Ramos (cell line): ENCODE data around the gene PLLP.

ENCODE experiments used
- in situ Hi-C: fragments of 300-500 bp; cut with MboI; formaldehyde crosslinking; loops from one replicate; pipeline ENCODE4 v1.14.3; 2022; ENCODE audit warnings: low sequenced_read_pairs; ENCODE audit not compliant: unreplicated experiment

Gene PLLP

DNA sequence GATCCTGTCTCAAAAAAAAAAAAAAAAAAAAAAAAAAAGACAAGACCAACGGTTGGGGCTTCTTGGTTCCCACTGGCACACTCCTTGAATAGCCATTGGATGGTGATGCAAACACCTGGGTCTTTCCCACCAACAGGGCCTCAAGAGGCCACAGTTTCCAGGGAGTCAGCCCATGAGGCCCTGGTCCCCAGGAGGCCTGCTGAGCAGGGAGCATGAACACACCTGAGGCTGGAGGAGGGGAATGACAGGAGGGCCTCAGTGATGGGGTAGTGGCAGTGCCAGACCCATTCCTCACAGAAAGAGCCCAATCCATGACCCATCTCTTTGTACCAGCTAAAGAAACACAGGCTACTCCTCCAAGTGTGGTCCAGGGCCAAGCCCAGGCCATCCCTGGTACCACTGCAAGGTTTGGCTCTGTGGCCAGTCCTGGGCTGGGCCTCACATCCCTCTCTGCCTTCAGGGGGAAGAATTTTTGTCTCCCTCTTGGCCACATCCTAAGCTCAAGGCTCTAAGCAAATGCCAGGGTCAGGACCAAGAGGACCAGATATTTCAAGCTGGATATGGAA is 25.5 kb downstream of the PLLP start:
- in situ Hi-C loops: no loop called here

DNA sequence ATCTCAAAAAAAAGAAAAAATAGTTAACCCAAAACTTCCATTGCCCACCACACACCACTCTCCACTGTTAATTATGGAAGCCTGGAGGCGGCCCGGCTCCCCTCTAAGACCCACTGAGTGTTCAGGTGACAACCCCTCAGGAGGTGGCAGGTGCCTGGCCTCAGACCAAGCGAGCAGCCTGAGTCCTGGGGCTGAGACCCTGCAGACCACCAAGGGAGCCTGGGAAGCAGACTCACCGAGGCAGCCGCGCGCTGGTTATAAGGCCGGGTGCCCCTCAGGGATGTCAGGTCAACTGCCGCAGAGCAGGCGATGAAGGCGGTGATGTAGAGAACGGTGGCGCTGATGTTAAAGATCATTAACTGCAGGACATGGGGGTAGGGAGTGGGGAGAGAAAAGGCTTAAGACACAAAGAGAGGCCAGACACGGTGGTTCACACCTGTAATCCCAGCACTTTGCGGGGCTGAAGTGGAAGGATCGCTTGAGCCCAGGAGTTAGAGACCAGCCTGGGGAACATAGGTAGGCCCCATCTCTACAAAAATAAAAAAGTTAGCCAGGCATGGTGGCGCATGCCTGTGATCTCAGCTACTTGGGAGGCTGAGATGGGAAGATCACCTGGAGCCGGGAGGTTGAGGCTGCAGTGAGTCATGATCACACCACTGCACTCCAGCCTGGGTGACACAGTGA is 26.1 kb downstream of the PLLP start:
- in situ Hi-C loops: no loop called here

DNA sequence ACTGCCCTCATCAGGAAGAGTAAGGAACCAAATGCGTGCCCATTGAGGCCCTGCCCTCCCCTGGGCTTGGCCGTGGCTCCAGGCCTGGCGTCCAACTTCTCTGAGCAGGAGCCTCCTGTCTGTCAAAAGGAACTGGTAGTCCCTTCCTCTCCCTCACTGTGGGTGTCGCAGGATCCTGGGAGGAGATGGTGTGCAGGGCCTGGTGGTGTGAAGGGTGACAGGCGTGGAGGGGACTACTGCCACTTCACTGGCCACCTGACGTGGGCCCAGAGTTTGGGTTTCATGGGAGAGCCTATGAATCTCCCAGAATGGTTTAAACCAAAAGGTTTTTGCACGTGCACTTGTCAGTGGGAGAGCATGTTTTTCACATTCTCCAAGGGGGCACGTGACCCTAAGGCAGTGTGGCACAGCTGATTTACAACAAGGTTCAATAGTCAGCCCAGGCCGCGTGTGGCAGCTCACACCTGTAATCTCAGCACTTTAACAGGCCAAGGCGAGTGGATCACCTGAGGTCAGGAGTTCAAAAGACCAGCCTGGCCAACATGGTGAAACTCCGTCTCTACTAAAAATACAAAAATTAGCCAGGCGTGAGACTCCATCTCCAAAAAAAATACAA is 26.9 kb downstream of the PLLP start:
- in situ Hi-C loops: no loop called here

DNA sequence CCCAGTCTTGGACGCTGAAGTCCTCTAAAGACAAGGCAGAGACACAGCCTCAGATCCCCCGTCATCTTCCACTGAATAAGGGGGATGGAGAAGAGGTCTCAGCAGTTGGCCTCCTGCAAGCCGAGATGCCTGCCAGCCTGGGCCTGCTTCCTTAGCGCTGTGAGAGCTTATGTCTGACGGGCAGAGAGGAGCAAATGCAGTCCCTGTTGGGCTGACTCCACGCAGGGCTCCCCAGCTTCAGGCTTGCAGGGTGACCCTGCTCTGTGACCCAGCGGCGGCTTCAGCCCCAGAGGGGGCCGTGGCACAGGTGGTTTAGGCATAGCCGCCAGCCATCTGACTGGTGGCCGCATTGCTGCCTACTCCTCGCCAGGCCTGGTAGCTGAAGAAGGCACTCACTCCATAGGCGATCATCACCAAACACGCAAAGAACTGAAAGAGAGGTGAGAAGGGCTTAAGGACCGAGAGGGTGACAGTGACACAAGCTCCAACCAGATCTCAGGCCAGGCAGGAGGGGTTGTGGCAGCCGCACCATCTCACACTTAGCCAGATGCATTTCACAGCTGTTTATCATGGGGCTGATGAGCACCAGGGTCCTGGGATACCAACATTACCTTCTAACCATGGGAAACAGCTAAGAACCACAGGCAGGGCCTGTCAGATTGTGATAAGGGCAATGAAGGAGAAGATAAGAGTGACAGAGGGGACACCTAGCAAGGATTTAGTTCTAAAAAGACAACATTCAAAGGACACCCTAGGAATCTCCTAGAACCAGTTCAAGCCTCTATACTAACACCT is 27.7 kb downstream of the PLLP start:
- in situ Hi-C loops: no loop called here

DNA sequence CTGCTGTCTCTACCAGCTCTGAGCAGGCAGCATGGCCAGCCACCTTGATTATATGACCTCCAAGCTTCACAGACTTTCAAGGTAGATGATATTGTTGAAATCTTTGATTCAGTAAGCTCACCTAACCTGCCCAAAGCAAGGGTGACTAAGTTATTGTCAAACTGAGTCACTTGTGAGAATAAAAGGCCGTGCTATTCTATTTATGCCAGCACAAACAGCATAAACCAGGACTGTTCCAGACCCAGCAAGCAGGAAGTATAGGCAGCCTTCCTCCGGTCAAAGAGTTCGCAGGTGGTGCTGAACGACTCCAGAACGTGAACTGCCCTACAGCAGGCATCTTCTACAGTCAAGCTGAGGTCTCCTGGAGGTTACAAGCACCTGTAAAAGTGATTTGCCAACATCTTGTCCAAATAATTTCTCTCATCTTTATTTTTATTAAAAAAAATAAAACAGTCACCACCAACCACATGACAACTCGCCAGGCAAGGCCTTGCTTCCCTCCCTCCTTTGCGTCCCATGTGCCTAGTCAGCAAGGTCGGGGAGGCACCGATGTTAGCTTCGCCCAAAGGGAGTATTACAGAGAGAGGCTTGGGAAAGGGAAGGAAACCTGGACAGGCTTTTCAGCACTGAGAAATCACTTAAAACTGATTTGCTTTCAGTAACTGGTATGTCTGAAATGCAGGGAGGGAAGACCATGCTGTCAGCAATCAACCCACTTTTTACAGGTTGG is 28.6 kb downstream of the PLLP start:
- in situ Hi-C loops: no loop called here

DNA sequence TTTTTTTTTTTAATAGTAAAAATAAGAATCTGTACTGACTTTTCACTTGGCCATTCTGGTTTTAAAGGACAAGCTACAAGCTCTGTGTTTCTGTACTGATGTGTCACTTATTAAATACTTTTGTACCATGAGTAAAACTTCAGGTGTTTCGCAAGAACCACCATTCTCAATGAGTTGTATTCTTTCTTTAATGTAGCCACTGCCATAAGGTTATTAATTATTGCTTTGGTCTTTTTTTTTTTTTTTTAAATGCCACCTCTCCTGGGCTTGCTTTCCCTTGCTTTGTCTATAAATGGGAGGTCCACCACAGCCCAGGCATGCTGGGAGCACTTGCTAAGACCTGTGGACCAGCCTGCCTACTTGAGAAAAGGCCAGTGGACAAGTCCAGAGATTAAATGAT is 31.0 kb downstream of the PLLP start:
- in situ Hi-C loops: no loop called here

DNA sequence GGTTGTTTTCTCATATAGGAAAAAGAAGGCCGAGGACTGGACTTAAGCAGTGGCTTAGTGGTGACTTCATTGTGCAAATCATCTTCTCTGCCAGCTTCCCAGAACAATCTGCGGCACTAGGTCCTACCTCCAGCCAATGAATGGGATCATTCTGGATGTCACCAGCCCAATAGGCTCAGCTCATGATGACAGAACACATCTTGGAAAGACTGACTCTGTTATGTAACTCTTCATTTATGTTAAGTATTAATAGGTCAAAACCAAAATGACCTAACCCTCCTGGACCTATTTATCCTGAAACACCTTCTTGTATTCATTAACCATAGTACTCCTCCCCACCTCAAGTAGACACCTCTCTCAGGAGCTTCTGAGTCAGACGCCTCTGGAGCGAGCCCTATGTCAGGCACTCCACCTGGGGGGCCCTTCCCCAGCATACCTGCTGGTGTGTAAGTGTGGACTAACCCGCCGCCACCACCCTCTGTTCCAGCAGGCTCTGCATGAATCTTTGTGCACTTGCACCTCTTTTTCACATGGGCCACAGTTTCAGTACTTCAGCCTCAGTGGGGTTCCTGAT is 32.2 kb downstream of the PLLP start:
- in situ Hi-C loops: no loop called here

DNA sequence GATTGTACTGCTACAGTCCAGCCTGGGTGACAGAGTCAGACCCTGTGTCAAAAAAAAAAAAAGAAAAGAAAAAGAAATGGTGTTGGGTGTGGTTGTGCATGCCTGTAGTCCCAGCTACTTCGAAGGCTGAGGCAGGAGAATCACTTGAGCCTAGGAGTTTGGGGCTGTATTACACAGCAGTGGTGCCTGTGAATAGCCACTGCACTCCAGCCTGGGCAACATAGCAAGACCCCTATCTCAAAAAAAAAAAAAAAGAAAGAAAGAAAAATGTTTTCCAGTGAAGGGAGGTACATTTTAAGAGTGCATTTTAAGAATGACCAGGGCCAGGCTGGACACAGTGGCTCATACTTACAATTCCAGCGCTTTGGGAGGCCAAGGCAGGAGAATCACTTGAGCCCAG is 33.1 kb downstream of the PLLP start:
- in situ Hi-C loops: no loop called here

DNA sequence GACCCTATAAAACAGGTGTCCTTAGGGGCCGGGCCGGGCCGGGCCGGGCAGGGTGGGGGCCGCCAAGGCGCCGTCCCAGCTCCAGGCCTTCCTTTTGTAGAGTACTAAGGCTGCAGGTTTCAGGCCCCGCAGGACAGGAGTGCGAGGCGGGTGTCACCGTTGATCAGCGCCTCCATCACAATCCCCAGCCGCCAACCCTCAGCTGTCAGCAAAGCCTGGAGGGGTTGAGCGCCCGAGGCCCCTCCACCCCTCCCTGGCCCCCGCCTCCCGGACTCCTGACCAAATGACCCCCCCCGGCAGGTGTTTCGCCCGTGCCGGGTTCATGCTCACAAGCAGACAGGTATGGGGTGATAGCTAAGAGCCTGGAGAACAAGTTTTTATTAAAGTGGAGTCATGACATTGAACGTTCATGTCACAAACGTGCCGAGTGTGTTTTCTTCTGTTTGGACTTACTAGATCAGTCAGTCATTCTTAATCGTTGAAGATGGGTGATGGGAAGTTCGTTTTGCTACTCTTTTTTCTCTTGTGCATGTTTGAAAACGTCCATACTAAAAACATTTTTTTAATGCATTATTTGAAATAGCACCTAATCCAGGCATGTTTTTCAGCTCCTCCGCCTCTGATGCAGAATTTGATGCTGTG is 38.9 kb downstream of the PLLP start:
- in situ Hi-C loops: no loop called here

DNA sequence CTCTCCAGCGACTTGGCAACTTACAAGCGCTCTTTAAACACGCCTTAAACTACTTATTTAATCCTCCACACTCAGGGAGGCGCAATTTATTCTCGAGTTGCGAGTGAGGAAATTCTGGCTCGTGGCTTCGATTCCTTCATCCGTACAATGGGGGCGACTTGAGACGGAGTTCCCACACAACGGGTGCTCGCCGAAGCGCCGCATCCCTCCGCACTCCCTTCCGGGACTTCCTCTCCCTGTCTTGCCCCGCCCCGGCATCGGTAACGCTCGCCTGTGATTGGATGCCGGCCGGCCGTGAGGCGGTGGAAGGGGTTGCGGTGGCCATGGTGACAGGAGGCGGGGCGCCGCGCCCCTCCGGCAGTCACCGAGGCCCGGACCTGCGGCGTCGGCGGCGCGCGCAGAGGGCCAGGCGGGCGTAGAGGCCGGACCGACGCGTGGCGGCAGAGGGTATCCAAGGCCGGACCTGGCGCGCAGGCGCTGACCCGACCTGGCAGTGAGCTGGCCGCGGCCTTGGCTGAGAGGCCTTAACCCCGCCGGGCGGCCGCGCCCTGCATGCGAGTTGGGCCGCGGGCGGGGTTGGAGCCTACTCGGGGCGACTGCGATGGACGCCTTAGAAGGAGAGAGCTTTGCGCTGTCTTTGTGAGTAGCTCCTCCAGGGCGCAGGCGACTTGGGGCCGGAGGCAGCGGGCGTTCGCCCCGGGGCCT is 39.6 kb downstream of the PLLP start, which contains the start of gene ARL2BP:
Gene ARL2BP (plus strand): TSS at position 493 of the 705 bp plus-strand sequence. CDS start 109 bp downstream, at position 602.
- in situ Hi-C loops: no loop called here

DNA sequence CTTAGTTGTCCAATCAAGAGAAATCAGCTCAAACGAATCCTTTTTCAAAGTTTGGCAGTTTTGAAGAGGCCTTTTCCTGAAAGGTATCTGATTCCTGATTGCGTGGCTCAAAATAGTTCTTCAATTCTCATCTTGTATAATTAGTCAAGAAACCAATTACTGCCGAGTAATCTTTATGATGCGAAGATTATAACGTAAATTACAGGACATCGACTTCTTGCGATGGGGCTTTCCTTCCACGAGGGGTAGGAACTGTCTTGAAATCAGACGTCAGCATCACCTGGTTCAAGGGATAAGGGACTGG is 40.1 kb downstream of the PLLP start:
- in situ Hi-C loops: no loop called here

DNA sequence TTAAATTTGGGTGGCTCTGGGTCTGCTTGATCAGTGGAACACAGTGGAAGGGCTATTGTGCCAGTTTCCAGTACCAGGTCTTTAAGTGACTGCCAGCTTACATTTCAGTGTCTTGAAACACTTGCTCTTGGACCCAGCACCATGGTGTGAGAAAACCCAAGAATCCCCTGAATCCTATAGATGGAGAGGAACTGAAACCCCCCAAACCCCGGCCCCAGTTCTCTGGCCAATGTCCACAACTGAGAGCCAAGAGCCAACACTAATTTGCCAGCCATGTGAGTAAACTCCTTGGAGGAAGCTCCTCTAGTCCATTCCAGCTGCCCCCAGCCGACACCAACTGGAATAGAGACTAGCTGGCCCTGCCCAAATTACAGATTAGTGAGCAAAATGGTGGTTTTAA is 41.8 kb downstream of the PLLP start:
- in situ Hi-C loops: no loop called here

DNA sequence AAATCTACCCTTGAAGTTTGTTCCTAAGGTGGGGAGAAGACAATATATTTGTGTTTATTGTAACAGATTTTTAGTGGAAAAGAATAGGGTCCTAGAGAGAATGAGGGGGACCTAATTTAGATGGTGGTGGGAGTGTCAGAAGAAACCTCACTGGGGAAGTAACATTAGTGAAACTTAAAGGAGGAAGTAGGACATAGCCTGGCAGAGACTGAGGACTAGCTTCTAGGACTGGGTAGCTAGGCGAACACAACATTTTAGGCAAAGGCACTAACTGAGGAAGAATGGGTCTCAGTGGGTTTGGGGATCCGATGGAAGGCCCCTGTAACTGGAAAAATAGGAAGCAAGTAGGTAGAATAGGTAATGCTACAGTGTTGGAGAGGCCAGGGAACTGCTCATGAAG is 43.6 kb downstream of the PLLP start:
- in situ Hi-C loops: no loop called here

DNA sequence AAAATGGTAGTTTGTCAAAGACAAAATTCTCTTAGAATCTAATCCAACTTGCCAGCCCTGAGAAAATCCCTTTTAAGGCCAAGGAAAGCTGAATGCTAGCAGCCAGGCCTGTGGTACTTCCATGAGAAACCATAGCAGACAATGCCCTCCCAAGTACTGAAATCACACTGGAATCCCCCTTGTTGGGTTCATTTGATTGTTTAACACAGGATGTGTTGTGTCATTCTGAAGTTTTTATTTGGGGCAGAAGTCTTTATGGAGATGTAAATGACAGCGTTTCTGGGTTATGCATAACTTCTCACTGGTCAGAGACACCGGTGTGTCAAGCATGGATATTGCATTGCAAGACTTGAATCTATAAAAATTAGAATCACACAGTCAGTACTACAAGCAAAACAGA is 45.4 kb downstream of the PLLP start:
- in situ Hi-C loops: no loop called here

DNA sequence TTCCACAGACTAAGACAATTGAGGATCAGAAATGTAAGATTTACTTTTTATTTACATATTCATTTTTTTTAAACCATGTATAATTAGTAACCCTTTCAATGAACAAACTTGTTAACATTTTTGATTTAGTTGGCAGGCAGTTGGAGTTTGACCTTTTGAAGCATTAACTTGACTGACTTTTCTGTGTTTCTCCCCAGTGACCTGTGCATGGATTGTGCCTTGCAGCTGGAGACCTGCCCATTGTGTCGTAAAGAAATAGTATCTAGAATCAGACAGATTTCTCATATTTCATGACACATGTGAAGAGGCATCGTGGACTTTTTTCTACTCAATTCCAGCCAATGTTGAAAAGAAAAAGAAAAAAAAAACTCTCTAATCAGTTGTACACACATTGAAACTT is 45.8 kb downstream of the PLLP start:
- in situ Hi-C loops: no loop called here

DNA sequence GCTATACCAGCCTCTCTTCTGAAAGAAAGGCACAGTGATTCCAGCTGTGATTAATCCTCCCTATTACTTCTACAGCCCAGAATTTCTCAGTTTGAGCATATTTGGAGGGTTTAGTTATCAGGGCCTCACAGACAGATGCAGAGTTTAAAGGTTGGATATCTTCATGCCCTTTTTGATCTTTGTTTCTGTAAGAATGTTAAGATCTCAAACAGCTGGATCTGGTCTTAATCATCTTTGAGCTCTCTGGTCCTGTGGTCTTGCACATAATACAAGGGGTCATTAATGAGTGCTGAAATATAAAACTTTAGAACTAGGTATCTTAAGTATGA is 48.5 kb downstream of the PLLP start:
- in situ Hi-C loops: no loop called here

DNA sequence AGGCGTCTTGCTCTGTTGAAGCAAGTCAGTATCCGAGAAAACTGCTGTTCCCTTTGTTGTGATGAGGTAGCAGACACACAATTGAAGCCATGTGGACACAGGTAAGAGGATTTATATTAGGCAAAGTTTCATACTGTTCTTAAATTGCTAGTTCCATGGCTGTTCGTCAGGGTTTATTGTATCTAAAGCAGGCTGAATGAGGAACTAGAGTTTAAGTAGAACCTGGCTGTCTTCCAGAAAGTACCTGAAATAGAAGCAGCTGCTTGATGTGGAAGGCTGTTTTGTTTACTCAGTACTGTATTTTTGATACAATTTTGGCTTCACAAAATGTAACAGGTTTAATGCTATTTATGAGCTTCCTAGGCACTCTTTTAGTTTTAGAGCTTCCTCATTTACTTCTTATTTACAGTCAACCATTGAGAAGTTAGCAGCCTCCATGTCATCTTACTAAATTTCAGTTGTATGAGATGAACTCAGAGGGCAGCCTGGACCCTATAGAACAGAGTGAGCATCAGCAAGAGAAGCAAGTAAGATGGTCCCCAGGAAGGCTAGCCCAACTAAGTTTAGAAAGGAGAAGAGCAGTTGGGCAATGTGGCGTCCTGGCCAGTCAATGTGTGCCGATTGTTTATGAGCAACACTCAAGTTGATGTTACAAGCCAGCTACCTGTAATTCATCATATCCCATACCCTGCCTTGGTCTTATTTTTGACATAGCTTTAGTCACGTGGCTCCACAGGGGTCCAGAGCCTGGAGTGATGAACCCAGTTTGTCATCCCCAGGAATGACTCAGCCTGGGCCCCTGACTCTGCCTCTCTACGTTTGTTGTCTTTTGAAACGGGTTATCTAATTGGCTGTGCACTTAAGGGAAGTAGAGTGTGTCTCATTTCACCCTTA is 49.1 kb downstream of the PLLP start:
- in situ Hi-C loops: no loop called here

DNA sequence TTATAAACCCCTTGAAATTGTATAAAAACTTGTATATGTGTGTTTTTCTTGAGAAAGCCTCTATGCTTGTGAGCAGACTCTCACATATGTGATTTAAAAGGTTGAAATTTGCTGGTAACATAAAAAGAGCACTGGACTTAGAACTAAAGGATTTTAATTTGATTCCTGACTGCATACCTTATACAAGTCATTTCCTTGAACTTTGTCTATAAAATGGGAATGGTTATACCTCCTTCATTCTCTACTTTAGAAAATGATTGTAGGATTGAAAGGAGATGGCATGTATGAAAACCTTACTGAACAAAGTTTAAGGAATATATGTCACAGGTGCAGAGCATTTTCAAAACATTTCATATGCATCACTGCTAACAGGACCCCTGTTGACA is 49.8 kb downstream of the PLLP start:
- in situ Hi-C loops: no loop called here
